RCC 7860 (cell line): ENCODE results near the gene CD300LG.

Source experiments
- DNase-seq: peaks from one replicate; pipeline ENCODE4 v3.0.0-alpha.2; 2015; ENCODE audit warnings: low spot score
- FAIRE-seq: peaks from 2 replicates; lab custom pipeline; 2012; peaks lifted over from hg19 to GRCh38; lab: Jason Lieb, UNC

CD300LG gene

DNA sequence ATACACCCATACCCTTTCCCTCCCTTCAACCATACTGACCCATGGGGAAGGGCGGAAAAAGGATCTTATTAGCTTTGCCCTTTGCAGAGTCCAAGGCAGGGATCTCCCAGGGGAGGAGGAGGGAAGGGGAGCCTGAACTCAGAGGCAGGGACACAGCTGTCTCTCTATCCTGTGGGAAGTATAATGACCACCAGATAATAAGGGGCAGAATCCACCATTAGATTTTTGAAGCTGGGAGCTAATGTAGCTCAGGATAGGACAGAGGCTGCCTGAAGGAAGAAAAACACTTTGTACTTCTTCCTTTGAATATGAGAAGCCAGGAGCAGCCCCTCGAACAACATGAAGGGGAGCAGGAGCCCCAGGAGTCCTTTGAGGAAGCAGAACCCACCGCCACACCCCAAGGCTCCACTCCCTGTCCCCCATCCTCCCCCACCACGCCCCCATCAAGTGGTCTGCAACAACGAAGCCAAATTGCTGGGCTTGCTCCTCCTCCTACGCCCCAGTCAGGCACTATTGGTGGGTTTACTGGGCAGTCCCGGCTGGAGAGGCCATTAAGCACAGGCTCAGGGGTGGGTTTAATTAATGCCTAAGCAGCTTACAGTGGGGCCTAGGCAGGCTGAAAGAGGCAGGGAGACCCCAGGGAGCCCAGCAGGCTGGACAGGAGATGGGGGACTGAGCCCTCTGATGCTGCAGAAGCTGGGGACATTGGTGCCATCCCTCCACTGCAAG, 55.0 kb downstream of the CD300LG start:
- FAIRE-seq: no peak

DNA sequence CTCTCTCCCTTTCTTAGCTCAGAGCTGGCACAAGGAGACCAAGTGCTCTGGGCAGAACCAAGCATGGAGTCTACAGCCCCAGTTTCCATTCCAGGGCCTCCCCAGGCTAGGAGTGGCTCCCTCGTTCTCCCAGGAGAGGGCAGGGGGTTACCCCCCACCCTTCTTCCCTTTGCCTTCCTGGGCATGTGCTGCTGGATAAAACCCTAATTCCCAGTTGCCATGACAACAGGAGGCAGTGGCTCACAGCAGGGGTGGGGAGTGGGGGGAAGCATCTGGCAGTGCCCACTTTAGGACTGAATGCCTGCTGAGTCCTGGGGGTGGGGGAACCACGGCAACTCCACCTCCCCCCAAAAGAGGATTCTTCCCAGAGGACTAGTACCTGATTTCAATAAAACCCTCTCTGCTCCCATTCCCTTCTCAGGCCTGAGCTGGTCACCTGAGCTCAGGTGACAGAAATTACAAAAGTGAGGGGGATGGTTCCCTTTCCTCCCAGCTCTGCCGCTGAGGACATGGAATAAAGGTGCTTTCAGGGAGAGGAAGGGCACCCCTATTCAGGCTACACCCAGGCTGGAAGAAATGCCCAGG, 58.5 kb downstream of the CD300LG start:
- DNase-seq (no peak), FAIRE-seq (no peak)

More for the DNA sequence above, 55.0 kb downstream of the CD300LG start:
- no peak for DNase-seq

DNA sequence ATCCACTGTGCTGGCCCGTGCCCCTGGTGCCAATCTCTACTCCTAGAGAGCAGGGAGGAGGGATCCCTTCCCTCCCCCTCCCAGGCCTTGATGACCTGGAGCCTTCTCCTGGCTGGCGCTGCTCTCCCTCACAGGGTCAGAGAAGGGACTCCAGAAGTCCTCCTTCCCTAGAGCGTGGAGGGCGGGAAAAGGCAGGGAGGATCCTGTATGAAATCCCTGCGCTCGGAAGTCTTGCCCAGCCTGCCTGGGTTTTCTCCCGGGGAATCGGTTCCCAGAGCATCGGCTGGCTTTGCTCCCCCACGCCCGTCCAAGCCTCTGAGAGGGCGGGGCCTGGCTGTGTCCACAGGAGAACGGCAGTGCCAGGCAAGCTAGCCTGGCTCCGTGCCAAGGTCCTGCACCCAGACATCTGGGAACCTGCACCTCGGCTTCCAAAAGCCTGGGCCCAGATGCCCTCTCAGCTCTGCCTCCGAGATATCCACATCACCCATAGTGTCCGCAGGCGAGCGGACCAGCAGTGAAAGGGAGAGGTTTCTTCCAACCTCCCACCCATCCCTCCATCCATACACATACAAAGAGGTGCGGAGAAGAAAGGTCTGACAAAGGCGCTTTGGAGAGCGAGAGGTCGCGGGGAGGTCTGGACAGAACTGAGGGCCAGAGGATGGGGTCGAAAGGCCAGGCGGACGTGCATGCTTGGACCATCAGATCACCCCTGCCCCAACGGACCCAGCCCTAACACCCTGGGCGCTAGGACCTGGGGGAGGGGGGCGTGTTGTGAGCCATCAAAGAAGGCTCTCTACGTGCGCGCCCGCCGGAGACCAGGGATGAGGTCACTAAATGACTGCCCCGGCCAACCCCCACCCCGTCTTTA, 59.2 kb downstream of the CD300LG start:
- FAIRE-seq (no peak), DNase-seq (no peak)

DNA sequence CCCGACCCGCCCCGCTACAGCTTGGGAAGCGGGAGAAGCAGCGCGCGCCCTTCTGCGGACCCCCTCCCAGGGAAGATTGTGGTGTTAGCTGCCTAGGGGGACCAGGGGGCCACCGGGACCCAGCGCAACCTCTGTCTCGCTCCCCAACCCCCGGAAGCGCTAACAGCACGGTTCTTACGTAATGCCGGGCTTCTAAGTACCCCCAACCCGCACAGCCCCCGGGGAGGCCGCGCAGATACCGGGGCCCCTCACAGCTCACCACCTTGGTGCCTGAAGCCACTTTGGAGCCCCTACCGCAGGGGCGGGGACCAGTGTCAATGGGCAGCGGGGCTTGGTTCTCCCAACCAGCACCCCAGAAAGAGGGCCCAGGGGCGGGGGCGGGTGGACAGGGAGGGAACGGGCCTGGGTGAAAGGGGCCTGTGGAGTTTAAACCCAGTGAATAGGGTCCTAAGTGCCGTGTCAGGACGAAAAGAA, 60.0 kb downstream of the CD300LG start:
- FAIRE-seq (no peak), DNase-seq (no peak)

DNA sequence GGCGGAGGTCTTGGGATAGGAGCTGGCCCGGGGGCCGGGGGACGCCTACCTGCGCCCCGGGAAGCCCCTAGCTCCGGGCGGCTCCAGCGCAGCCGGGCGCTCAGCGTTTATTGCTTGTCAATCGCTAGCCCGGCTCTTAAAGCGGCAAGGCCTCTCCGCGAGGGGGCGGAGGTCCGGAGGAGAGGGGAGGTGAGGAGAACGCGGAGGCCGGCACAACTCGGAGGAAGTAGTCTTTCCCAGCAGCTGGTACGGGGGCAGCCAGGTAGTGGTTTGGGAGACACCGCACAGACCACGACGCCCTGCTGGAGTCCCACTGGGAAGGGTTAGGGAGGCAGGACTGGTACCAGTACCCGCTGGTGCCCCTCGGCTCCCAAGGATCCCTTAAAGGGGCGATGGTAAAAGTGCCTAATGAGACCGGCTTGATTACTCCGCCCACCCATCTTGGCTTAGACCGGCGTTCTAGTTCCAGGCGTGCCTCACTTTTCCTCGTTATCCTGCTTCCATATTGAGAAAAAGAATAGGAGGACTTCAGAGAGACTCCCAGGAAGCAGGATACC, 60.5 kb downstream of the CD300LG start, which contains the start of gene MPP2:
TSS of gene MPP2 (minus strand) at position 112 of the 557 bp plus-strand sequence. CDS start 3,076 bp downstream, outside the sequence.
- FAIRE-seq (no peak), DNase-seq (no peak)

DNA sequence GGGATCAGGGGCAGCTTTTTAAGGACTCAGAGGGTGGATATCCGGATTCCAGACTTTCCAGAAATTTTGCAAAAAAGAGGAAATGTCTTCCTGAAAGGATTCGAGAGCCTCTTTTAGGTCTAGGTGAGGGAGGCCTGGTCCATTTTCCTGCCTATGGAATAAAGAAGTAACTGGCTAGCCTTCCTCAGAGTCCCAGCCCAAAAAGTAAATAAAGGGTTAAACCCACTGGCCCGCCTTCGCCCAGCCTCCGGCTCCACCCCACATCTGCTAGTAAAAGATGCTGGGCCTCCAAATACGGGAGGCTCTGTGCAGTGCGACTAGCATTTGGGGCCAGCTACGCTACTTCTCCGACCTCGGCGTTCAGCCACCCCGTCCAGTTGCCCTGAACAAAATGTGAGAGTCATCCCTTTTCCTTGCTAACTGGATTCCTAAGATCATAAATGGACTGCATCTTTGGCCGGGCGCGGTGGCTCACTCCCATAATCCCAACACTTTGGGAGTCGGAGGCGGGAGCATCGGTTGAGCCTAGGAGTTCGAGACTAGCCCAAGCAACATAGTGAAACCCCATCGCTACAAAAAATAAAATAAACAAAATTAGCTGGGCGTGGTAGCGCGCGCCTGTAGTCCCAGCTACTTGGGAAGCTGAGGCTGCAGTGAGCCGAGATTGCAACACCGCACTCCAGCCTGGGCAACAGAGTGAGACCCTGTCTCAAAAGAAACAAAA, 61.2 kb downstream of the CD300LG start:
- no peak for FAIRE-seq

DNA sequence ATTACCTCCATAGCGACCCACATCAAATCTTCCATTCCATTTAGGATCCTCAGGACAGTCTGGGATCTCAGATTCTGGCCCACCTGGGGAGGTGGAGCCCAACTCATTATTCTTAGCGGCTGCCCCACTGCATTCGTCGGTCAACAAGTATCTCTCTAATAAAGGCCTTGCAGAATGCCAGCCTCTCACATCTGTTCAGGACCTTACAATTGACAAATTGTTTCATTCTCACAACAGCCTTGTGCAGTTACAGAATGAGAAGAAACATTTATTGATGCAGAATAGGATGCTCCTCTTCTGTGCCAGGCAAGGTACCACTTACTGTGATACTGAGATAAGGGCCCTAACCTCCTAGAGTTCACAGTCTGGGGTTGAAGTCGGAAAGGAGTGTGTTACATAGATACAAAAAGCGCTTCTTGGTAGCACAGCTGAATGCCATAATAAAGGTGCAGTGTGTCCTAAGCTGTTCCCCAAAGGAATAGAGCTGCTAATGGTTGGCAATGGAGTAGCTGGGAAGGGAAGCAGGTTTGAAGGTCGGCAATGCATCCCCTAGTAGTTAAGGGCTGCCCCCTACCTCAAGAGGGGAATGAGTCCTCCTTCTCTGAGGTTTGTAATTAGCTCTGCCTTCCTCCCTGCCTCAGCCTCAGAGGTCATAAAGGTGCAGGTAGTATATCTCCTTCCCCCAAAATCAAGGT, 62.7 kb downstream of the CD300LG start:
- no peak for DNase-seq
- FAIRE-seq: no peak

More for the DNA sequence above, 61.2 kb downstream of the CD300LG start:
- DNase-seq: no peak

DNA sequence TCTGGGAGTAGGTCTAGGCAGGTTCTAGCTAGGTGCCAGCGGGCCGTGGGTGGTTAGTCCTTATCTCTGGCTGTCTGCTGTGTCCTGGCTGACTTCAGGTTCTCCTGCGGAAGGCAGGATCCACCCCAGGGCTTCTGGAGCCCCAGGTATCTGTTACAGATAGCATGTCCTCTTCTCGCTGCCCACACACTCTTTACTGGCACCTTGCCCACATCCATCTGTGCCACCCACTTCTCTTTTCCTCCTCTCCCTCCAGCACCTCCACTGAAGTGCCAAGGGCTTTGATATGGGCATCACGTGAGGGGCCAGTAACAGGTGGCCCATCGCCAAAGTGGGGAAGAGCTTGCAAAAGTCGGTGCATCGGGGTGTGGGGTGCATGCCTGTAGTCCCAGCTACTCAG, 64.9 kb downstream of the CD300LG start:
- FAIRE-seq: no peak
- DNase-seq: no peak

DNA sequence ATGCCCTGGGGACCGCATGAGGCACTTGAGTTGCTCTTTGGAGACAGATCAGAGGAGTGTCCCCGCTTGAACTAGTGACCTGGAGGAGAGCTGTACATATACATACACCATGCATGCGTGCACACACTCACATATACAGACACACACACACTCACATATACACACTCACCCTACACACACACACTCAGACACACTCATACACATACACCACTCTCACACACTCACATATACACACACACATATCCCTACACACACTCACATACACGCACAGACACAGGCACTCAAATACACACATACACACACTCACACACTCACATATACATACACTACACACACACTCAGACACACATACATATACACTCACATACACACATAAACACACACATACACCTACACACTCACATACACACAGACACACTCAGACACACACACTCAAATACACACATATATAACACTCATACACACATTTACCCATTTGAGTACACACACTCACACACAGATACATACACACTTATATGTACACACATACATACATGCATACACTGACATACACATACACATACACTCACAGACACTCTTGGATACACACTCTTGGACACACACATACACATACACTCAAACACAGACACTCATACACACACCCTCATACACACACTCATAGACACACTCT, 65.8 kb downstream of the CD300LG start:
- no peak for DNase-seq
- FAIRE-seq: no peak
